Mesendoderm (in vitro differentiated cells): ENCODE measurements around the gene SGPL1.

Experiments
- DNase-seq: peaks from one replicate; pipeline ENCODE4 v3.0.0; 2013
- H2AK5ac ChIP-seq: 2 replicates; pipeline ENCODE4 v1.6.1; 2013; ENCODE audit warnings: low read length, inconsistent platforms
- H2BK120ac ChIP-seq: 2 replicates; pipeline ENCODE4 v1.6.1; 2013; ENCODE audit warnings: low read depth, mild to moderate bottlenecking, low read length, moderate library complexity, mixed read lengths
- H2BK15ac ChIP-seq: replicated peaks from 2 replicates; pipeline ENCODE4 v1.6.1; 2013; ENCODE audit warnings: low read depth, mild to moderate bottlenecking, moderate library complexity
- H2BK5ac ChIP-seq: 2 replicates; pipeline ENCODE4 v1.6.1; 2013; ENCODE audit warnings: low read length, inconsistent platforms
- H3K18ac ChIP-seq: 2 replicates; pipeline ENCODE4 v1.6.1; 2013; ENCODE audit warnings: mild to moderate bottlenecking, low read length, mixed read lengths
- H3K23ac ChIP-seq: one replicate; pipeline ENCODE4 v1.6.1; 2013; ENCODE audit warnings: low read length
- H3K27ac ChIP-seq: 2 replicates; pipeline ENCODE4 v1.5.1; 2013; ENCODE audit warnings: low read depth, mild to moderate bottlenecking, inconsistent platforms, low read length, moderate library complexity
- H3K27me3 ChIP-seq: 2 replicates; pipeline ENCODE4 v1.6.1; 2013; ENCODE audit warnings: low read length, control low read depth, mild to moderate bottlenecking, inconsistent platforms; ENCODE audit not compliant: insufficient read depth, poor library complexity
- H3K36me3 ChIP-seq: 2 replicates; pipeline ENCODE4 v1.6.1; 2013; ENCODE audit warnings: low read length, inconsistent platforms; ENCODE audit not compliant: control insufficient read depth, insufficient read depth
- H3K4ac ChIP-seq: one replicate; pipeline ENCODE4 v1.6.1; 2013; ENCODE audit warnings: low read depth, mild to moderate bottlenecking, low read length, moderate library complexity
- H3K4me1 ChIP-seq: 2 replicates; pipeline ENCODE4 v1.6.1; 2013; ENCODE audit warnings: low read depth, low read length, inconsistent platforms; ENCODE audit not compliant: control insufficient read depth
- H3K4me2 ChIP-seq: 2 replicates; pipeline ENCODE4 v1.6.1; 2013; ENCODE audit warnings: low read length
- H3K4me3 ChIP-seq: 2 replicates; pipeline ENCODE4 v1.5.1; 2013; ENCODE audit warnings: mild to moderate bottlenecking, low read length
- H3K56ac ChIP-seq: one replicate; pipeline ENCODE4 v1.6.1; 2013; ENCODE audit warnings: low read length
- H3K79me1 ChIP-seq: 2 replicates; pipeline ENCODE4 v1.6.1; 2013; ENCODE audit warnings: low read length, inconsistent platforms
- H3K79me2 ChIP-seq: 2 replicates; pipeline ENCODE4 v1.6.1; 2013; ENCODE audit warnings: mild to moderate bottlenecking, low read length; ENCODE audit not compliant: control insufficient read depth, insufficient read depth
- H3K9ac ChIP-seq: 2 replicates; pipeline ENCODE4 v1.6.1; 2013; ENCODE audit warnings: low read length, inconsistent platforms
- H4K5ac ChIP-seq: one replicate; pipeline ENCODE4 v1.6.1; 2013; ENCODE audit warnings: low read length
- H4K8ac ChIP-seq: one replicate; pipeline ENCODE4 v1.6.1; 2013; ENCODE audit warnings: low read depth, mild to moderate bottlenecking, control low read depth, low read length, moderate library complexity
- WGBS: extraction: QIAGEN DNeasy Blood & Tissue Kit; methylation state at CpG from one replicate; pipeline ENCODE4 v1.1.7; 2013; ENCODE audit warnings: low lambda C conversion rate, missing lambda C conversion rate; ENCODE audit not compliant: insufficient coverage; ENCODE audit errors: extremely low coverage; 5-methylcytosine and 5-hydroxymethylcytosine counted together

SGPL1 gene

DNA sequence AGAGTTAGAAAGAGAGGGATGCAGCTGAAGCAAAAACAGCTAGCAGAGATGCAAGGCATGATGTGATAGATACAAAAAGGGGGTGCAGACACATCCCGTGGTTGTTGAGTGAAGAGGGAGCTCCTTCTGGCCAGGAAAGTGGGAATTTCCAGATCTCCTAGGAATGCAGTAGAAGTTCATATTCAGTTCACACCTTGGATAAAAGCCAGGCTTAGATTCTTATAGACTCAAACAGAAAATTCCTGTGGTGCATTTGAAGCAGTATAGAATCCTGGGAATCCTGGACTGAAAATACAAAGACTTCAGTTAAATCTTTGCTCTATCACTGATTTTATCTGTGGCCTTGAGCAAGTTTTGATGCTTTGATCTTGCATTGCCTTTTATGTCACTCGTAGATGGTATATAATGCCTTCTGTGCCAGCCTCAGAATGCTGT lies 33.9 kb downstream of the SGPL1 start:
- Histone ChIP-seq H3K23ac (no peak overlapping the region), H3K56ac (no peak overlapping the region), H3K4ac (no peak overlapping the region), H3K4me3 (no peak overlapping the region), H2BK5ac (no peak overlapping the region), H3K79me2 (no peaks in the 10 kb centered on the region), H4K5ac (no peak overlapping the region), H2BK15ac (no peak overlapping the region), H3K4me1 (no peaks in the 10 kb centered on the region), H3K36me3 (peaks cover 5% of the 10 kb centered on the region), H3K4me2 (no peak overlapping the region), H3K18ac (no peak overlapping the region), H3K9ac (no peak overlapping the region), H2BK120ac (no peak overlapping the region), H3K27me3 (no peaks in the 10 kb centered on the region), H3K27ac (no peak overlapping the region), H4K8ac (no peak overlapping the region), H2AK5ac (no peak overlapping the region), H3K79me1 (no peaks in the 10 kb centered on the region)
- DNase-seq: no peak
- no CpG with 5 or more reads among the region's 2 CpGs for WGBS

DNA sequence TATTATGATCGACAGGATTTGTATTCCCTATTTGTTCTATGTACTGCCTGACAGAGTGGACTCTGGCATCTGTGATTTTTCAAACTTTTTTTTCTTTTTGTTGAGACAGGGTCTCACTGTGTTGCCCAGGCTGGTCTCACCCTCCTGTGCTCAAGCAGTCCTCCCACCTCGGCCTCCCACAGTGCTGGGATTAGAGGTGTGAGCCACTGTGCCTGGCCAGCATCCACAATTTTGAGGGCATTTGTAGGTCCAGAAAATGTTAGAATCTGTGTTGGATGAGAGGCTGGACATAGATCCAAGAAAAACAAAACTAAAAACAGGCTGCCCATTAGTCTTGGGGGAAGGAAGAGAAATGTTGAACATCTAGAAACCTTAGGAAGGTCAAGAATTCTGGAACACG lies 34.3 kb downstream of the SGPL1 start:
- Histone ChIP-seq H3K79me2 (no peaks in the 10 kb centered on the region), H3K27me3 (no peaks in the 10 kb centered on the region), H3K23ac (no peak overlapping the region), H3K79me1 (no peaks in the 10 kb centered on the region), H4K5ac (no peak overlapping the region), H3K9ac (no peak overlapping the region), H3K4me2 (no peak overlapping the region), H3K36me3 (peaks cover 5% of the 10 kb centered on the region), H2BK120ac (no peak overlapping the region), H3K4me1 (no peaks in the 10 kb centered on the region), H3K56ac (no peak overlapping the region), H2BK15ac (no peak overlapping the region), H2AK5ac (no peak overlapping the region), H2BK5ac (no peak overlapping the region), H3K18ac (no peak overlapping the region), H3K4ac (no peak overlapping the region), H4K8ac (no peak overlapping the region), H3K4me3 (no peak overlapping the region), H3K27ac (no peak overlapping the region)
- no peak for DNase-seq
- WGBS: no CpG with 5 or more reads among the region's 3 CpGs

DNA sequence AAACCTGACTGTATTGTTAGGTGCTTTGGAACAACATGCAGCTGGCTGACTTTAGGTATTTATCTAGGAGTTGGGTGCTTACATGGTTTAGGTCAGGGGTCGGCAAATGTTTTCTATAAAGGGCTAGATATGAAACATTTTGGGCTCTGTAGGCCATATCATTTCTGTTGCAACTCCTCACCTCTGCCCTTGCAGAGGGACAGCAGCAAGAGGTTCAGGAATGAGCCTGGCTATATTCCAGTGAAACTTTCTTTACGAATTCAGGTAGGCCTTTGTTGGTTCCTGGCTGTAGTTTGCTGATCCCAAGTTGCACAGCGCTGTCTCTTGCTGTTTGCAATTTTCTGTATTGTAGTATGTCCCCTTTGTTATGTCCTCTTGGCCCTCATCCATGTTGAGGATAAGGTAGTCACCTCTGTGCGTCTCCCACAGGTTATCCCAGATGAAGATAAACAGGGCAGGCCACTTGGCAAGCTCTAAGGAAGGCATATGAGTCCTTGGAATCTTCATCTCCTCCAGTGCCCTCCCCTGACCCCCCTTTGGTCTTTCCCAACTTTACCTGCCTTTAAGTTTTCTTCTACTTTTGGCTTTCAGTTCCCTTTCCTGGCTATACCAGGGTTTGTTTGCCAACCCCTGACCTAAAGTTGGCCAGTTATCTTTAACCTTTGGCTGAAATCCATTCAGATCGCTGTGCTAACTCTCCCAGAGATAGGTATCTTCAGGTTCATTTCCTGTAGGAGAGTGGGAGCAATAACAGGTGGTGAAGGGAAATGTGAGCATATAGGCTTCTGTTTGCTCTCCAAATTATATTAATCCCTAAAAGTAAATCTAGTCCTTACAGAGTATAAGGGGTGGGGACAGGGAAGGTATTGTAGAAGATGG lies 36.1 kb downstream of the SGPL1 start:
- no peak overlapping the region for H3K4me3 ChIP-seq
- H3K27ac ChIP-seq: no peak overlapping the region
- H3K9ac ChIP-seq: no peak overlapping the region
- H2AK5ac ChIP-seq: no peak overlapping the region
- H3K79me2 ChIP-seq: no peaks in the 10 kb centered on the region
- no peak overlapping the region for H3K18ac ChIP-seq
- no peak overlapping the region for H2BK120ac ChIP-seq
- H3K79me1 ChIP-seq: no peaks in the 10 kb centered on the region
- peaks cover 5% of the 10 kb centered on the region for H3K36me3 ChIP-seq
- H2BK5ac ChIP-seq: no peak overlapping the region
- no peak overlapping the region for H3K4me2 ChIP-seq
- H4K5ac ChIP-seq: no peak overlapping the region
- H3K4ac ChIP-seq: no peak overlapping the region
- no peak overlapping the region for H2BK15ac ChIP-seq
- no peak overlapping the region for H4K8ac ChIP-seq
- H3K27me3 ChIP-seq: no peaks in the 10 kb centered on the region
- no peak overlapping the region for H3K56ac ChIP-seq
- H3K23ac ChIP-seq: no peak overlapping the region
- no peaks in the 10 kb centered on the region for H3K4me1 ChIP-seq
- no peak for DNase-seq
- no CpG with 5 or more reads among the region's 5 CpGs for WGBS

DNA sequence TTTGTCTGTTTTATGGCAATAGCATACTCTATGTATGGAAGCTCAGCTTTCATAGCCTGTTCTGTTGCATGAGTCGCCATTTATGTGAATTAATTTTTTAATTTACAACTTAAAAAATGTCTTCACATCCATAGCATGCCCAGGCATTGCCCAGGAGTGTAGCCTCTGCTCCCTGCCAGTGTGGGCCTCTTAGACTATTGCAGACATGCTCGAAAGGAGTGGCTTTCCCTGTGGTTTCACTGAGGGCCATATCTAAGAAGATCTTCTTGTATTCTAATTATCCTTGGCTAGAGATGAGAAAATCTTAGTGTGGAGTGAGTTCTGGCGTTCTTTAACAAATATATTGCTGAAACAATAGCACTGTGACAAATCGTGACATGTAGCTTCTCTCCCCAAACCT lies 37.3 kb downstream of the SGPL1 start:
- Histone ChIP-seq H3K4ac (no peak overlapping the region), H2BK120ac (no peak overlapping the region), H3K79me1 (no peaks in the 10 kb centered on the region), H3K4me2 (no peak overlapping the region), H4K5ac (no peak overlapping the region), H3K9ac (no peak overlapping the region), H4K8ac (no peak overlapping the region), H2BK5ac (no peak overlapping the region), H2AK5ac (no peak overlapping the region), H3K27me3 (no peaks in the 10 kb centered on the region), H3K23ac (no peak overlapping the region), H3K18ac (no peak overlapping the region), H3K27ac (no peak overlapping the region), H2BK15ac (no peak overlapping the region), H3K79me2 (no peaks in the 10 kb centered on the region), H3K36me3 (peaks cover 7% of the 10 kb centered on the region), H3K4me3 (no peak overlapping the region), H3K56ac (no peak overlapping the region), H3K4me1 (no peaks in the 10 kb centered on the region)
- WGBS: no CpG with 5 or more reads among the region's 4 CpGs
- no peak for DNase-seq

DNA sequence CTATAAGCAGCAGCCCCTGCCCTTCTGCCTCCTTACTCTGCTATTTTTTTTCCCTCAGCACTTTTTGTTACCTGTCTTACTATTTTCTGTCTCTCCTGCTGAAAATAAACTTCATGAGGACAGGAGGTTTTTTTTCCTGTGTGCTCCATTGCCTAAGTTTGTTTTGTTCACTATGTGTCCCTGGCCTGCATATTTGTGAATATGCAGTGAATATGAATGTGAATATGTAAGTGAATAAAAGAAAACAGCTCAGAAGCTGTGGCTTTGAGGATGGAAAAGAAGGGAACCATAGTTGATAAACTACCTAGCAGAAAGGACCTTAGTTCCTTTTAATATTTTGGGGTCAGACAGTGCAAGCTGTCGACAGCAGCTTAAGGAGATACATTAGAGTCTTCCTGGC lies 37.7 kb downstream of the SGPL1 start:
- Histone ChIP-seq H3K23ac (no peak overlapping the region), H3K4ac (no peak overlapping the region), H3K9ac (no peak overlapping the region), H3K4me1 (no peaks in the 10 kb centered on the region), H3K56ac (no peak overlapping the region), H2BK5ac (no peak overlapping the region), H3K4me3 (no peak overlapping the region), H3K27ac (no peak overlapping the region), H2BK15ac (no peak overlapping the region), H3K79me1 (no peaks in the 10 kb centered on the region), H4K5ac (no peak overlapping the region), H2BK120ac (no peak overlapping the region), H2AK5ac (no peak overlapping the region), H3K79me2 (no peaks in the 10 kb centered on the region), H3K18ac (no peak overlapping the region), H4K8ac (no peak overlapping the region), H3K4me2 (no peak overlapping the region), H3K27me3 (no peaks in the 10 kb centered on the region), H3K36me3 (peaks cover 7% of the 10 kb centered on the region)
- no peak for DNase-seq
- WGBS: no CpG with 5 or more reads among the region's 1 CpG

DNA sequence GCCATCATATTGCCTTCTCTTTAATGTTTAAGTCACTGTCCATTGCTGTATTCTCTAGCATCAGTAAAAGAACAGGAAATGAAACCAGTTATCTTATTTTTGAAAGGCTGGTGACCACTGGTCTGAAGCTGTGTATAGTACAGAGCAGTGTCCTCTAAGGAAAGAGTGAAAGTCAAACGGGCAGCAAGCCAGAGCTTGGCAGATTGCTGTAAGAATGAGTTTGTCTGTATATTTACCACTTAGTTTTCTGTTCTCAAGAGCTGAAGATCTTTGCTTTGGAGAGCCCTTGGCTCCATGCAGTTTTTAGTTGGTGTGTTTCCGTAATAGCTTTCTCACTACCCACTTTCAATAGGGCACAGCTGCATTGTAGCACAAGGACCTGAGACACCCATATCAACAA lies 40.7 kb downstream of the SGPL1 start:
- H3K27ac ChIP-seq: no peak overlapping the region
- peaks cover 6% of the 10 kb centered on the region for H3K36me3 ChIP-seq
- DNase-seq: no peak
- H3K27me3 ChIP-seq: no peaks in the 10 kb centered on the region
- no peak overlapping the region for H2BK120ac ChIP-seq
- no peak overlapping the region for H4K8ac ChIP-seq
- no peak overlapping the region for H2BK5ac ChIP-seq
- WGBS: no CpG with 5 or more reads among the region's 2 CpGs
- no peak overlapping the region for H3K18ac ChIP-seq
- no peaks in the 10 kb centered on the region for H3K4me1 ChIP-seq
- no peaks in the 10 kb centered on the region for H3K79me2 ChIP-seq
- no peak overlapping the region for H3K4ac ChIP-seq
- H3K56ac ChIP-seq: no peak overlapping the region
- no peak overlapping the region for H3K4me3 ChIP-seq
- H3K4me2 ChIP-seq: no peak overlapping the region
- no peaks in the 10 kb centered on the region for H3K79me1 ChIP-seq
- H4K5ac ChIP-seq: no peak overlapping the region
- no peak overlapping the region for H3K9ac ChIP-seq
- no peak overlapping the region for H2AK5ac ChIP-seq
- H3K23ac ChIP-seq: no peak overlapping the region
- no peak overlapping the region for H2BK15ac ChIP-seq
